Psoas muscle (tissue), 8 donors: ENCODE measurements around the gene COL25A1. TPM values are rescaled to one million over a fixed set of nuclear protein-coding genes. Genes with fewer than 3 reads are reported as not detected.

Source experiments
- ATAC-seq, 4 donors: fragments of 200-7000 bp; cut with Tn5 transposase; one replicate each; pipeline ENCODE4 v1.9.1; 2020; ENCODE audit warnings: moderate library complexity in 3 of 4, mild to moderate bottlenecking in 2 of 4
- DNase-seq, 2 donors: peaks; one replicate each; pipeline ENCODE4 v3.0.0-alpha.2; 2020
- H3K27ac ChIP-seq: fragments of 200-600 bp; one replicate; pipeline ENCODE4 v1.8.0; 2022
- H3K27me3 ChIP-seq, 3 donors: fragments of 200-600 bp in 1 of 3; one replicate each; pipeline versions ENCODE4 v1.6.1 to v1.8.0; 2013 to 2022; ENCODE audit warnings: low read length in 2 of 3, mild to moderate bottlenecking in 2 of 3, moderate library complexity in 1 of 3; ENCODE audit not compliant: insufficient read depth in 3 of 3
- H3K36me3 ChIP-seq, 2 donors: fragments of 200-600 bp in 1 of 2; one replicate each; pipeline versions ENCODE4 v1.6.1 to v1.8.0; 2013 to 2022; ENCODE audit warnings: low read depth in 1 of 2, mild to moderate bottlenecking in 1 of 2, moderate library complexity in 1 of 2; ENCODE audit not compliant: insufficient read depth in 1 of 2
- H3K4me1 ChIP-seq: fragments of 200-600 bp; one replicate; pipeline ENCODE4 v1.8.0; 2022
- H3K4me3 ChIP-seq: fragments of 200-600 bp; one replicate; pipeline ENCODE4 v1.8.0; 2022; ENCODE audit warnings: mild to moderate bottlenecking
- H3K9me3 ChIP-seq: fragments of 200-600 bp; one replicate; pipeline ENCODE4 v1.8.0; 2022
- WGBS, 3 donors: extraction: QIAGEN DNeasy Blood & Tissue Kit; methylation state at CpG; one replicate each; pipeline versions ENCODE4 v1.1.6 to v1.1.7; 2013; 5-methylcytosine and 5-hydroxymethylcytosine counted together
- intact Hi-C, 2 donors: fragments of 100-400 bp; cut with DNase I; formaldehyde crosslinking; loops; one replicate each; pipeline versions ENCODE4 v1.11.0 to v1.14.2; 2022
- polyA plus RNA-seq, 3 donors: library from polyadenylated mRNA; stranded (reverse); fragments of 200-250 nt; gene quantifications; one replicate each; pipeline ENCODE4 v1.2.3, GENCODE V29; 2013
- total RNA-seq, 4 donors: library from RNA; stranded (reverse); fragmentation: NEBNext Ultra II Directional in 2 of 4; extraction: Animal tissue kit (Norgen Biotek cat#: 25700) in 2 of 4; gene quantifications; one replicate each; pipeline versions ENCODE4 v1.2.1 to v1.2.4, GENCODE V29; 2021 to 2023
- TF ChIP-seq, protein P1 (sequence below): fragments of 200-600 bp; IDR thresholded peaks from one replicate; pipeline ENCODE4 v1.8.0; 2022; ENCODE audit warnings: antibody characterized with exemption
- donor health status: healthy with polysubstance abuse.
- donor health status: DM: no; HTN: no; CAD: no; lungs with moderate emphysema.
- donor health status: Bipolar disorder and iron deficiency.
- donor health status: healthy.
- donor health status: DM: yes; HTN: yes; CAD: no.
- donor health status: DM: no; HTN: no; CAD: no.
- donor health status: DM: no; HTN: no; CAD: no.
- donor health status: DM: yes; HTN: yes; CAD: no.

Gene COL25A1
- total and polyA plus RNA-seq, 7 donors: 0.14 to 1.5 (median 0.36) TPM

DNA sequence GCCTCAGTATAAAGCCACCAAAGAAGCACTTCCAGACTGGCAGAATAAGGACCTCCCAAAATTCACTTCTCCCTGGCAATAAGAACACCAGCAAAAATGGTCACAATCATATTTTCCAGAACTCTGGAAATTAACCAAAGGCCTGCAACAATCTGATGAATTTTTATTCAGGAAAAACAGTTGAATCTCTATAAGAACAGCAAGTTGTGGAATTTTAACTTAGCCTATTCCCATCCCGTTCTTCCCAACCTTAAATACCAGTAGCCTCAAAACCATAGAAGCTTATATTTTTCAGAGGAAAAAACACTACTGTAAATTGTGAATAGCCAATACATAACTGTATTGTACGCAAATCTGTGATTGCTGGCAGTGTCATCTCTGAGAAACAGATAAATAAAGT, 67.9 kb downstream of the COL25A1 start:
- TF ChIP-seq, protein P1, sequence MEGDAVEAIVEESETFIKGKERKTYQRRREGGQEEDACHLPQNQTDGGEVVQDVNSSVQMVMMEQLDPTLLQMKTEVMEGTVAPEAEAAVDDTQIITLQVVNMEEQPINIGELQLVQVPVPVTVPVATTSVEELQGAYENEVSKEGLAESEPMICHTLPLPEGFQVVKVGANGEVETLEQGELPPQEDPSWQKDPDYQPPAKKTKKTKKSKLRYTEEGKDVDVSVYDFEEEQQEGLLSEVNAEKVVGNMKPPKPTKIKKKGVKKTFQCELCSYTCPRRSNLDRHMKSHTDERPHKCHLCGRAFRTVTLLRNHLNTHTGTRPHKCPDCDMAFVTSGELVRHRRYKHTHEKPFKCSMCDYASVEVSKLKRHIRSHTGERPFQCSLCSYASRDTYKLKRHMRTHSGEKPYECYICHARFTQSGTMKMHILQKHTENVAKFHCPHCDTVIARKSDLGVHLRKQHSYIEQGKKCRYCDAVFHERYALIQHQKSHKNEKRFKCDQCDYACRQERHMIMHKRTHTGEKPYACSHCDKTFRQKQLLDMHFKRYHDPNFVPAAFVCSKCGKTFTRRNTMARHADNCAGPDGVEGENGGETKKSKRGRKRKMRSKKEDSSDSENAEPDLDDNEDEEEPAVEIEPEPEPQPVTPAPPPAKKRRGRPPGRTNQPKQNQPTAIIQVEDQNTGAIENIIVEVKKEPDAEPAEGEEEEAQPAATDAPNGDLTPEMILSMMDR: no peak
- H3K27me3 ChIP-seq: no peaks in the 10 kb centered on the region
- H3K9me3 ChIP-seq: peaks cover 4% of the 10 kb centered on the region
- H3K4me3 ChIP-seq: no peak overlapping the region
- WGBS, 3 donors: 94 to 96% (median 96%) methylated on average over 2 of the region's 2 CpGs
- H3K27ac ChIP-seq: no peak overlapping the region
- intact Hi-C loops: no loop called here
- H3K4me1 ChIP-seq: peaks cover 30% of the 10 kb centered on the region
- H3K36me3 ChIP-seq: no peaks in the 10 kb centered on the region
- DNase-seq (no peak), ATAC-seq (no peak)

DNA sequence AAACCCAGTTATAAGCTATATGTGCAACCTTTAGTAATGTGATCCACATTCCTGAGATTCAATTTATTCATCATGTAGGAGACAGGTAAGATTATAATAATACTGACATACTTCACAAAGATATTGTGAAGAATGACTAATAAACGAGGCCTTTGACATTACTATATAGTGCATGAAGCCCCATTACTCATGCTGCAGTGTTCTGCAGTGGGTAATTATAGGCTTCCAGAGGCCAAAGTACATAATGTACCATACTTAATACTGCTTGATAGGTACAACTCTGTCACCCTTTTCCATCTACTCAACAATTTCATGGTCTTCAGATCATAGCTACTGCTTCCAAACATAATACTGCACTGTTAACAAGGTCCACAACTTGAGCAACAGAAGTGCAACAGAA, 68.9 kb downstream of the COL25A1 start:
- TF ChIP-seq, protein P1: no peak
- H3K9me3 ChIP-seq: peaks cover 4% of the 10 kb centered on the region
- DNase-seq (no peak), ATAC-seq (peak; percentile 47 to 93 (median 90))
- peaks cover 30% of the 10 kb centered on the region for H3K4me1 ChIP-seq
- H3K4me3 ChIP-seq: no peak overlapping the region
- intact Hi-C loops: no loop called here
- peak overlapping the region; percentile 10 for H3K27ac ChIP-seq
- H3K27me3 ChIP-seq: no peaks in the 10 kb centered on the region
- 27 to 55% (median 38%) methylated on average over 1 of the region's 1 CpG for WGBS, 3 donors
- H3K36me3 ChIP-seq: no peaks in the 10 kb centered on the region

DNA sequence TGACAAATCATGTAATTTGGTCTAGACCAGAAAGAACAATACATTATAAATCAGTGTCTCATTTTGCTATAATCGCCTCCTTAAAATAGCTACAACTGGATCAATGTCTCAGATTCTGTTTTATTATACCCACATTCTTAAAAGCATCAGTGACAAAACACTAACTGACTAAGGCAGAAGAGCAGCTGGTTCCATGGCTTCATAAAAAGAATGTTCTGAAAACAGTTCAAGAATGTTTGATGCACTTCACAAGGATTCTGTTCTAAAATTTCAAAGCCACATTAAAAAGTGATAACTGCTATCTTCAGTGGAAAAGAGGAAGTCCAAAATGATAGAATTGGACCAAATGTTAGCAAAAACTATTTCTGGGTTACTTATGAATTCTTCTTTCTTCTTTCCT, 69.8 kb downstream of the COL25A1 start:
- H3K4me1 ChIP-seq: peaks cover 30% of the 10 kb centered on the region
- no peak for DNase-seq
- H3K4me3 ChIP-seq: no peak overlapping the region
- ATAC-seq: no peak
- H3K36me3 ChIP-seq: no peaks in the 10 kb centered on the region
- TF ChIP-seq, protein P1: no peak
- H3K27me3 ChIP-seq: no peaks in the 10 kb centered on the region
- intact Hi-C loops: no loop called here
- WGBS, 3 donors: 35 to 50% (median 41%) methylated on average over 1 of the region's 1 CpG
- H3K27ac ChIP-seq: no peak overlapping the region
- peaks cover 4% of the 10 kb centered on the region for H3K9me3 ChIP-seq

DNA sequence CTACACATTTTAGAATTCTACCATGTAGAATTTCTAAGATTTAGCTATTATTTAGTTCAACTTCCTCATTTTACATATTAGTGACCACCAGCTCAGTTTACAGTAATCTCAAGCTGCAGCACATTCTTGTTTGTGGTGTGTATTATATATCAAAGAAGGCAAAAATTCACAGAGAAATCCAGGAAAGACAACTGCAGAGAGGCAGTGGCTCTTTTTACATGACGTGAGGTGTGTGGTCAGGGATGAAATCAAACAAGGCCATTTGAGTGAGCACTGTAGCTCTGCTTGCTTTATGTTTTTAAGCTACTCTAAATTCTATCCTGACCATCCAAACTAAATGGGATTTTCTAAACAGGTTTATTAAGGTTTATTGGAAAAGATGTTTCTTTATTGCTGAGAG, 71.1 kb downstream of the COL25A1 start:
- H3K27ac ChIP-seq: no peak overlapping the region
- ATAC-seq: no peak

DNA sequence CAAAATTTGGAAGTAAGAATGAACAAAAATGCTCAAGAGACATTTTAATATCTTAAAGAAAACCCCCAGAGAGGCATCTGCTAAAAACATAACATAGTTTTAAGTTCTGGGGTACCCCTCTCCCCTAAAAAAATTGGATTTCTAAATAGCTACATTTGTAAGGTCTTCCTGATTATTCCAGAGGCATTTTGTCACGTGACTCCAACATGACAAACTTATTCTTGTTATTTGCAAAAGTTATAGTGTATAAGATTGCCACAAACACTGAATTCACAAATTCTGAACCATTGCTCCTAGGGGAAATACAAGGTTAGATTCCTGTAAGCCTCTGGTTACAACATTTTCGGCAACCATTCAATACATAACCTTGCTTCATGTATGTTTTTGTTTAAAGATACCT, 73.4 kb downstream of the COL25A1 start:
- no peaks in the 10 kb centered on the region for H3K9me3 ChIP-seq
- no peak overlapping the region for H3K27ac ChIP-seq
- no peaks in the 10 kb centered on the region for H3K27me3 ChIP-seq
- intact Hi-C loops: no loop called here
- no peak overlapping the region for H3K4me3 ChIP-seq
- 82 to 91% (median 83%) methylated on average over 2 of the region's 2 CpGs for WGBS, 3 donors
- no peak for DNase-seq
- H3K36me3 ChIP-seq: no peaks in the 10 kb centered on the region
- no peak for ATAC-seq
- TF ChIP-seq, protein P1: no peak
- peaks cover 11% of the 10 kb centered on the region for H3K4me1 ChIP-seq

More for the DNA sequence above, 71.1 kb downstream of the COL25A1 start:
- TF ChIP-seq, protein P1: no peak
- peaks cover 29% of the 10 kb centered on the region for H3K4me1 ChIP-seq
- DNase-seq: no peak
- intact Hi-C loops: no loop called here
- no peak overlapping the region for H3K4me3 ChIP-seq
- 63 to 87% (median 72%) methylated on average over 1 of the region's 1 CpG for WGBS, 3 donors
- no peaks in the 10 kb centered on the region for H3K27me3 ChIP-seq
- peaks cover 4% of the 10 kb centered on the region for H3K9me3 ChIP-seq
- no peaks in the 10 kb centered on the region for H3K36me3 ChIP-seq
